ENCODE data around the gene CEP164.

DNA sequence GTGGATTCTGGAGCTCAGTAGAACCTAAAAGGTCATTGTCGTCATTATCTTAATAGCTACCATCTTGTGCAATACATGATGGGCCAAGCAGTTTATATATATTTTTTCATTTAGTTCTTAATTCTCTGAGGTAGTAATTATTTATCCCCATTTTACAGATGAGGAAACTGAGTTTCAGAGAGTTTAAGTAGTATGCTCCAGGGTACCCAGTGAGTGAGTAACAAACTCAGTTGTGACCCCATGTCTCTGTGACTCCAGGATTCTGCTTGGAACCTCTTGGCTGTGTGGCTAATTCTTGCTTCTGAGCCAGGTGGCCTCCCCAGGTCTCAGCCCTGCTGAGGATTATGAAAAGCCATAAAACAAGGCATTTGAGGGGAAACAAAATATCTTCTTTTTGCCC, 82.6 kb downstream of the CEP164 start:
- no peak for TF ChIP-seq POLR2AphosphoS5 (IDR thresholded peaks at IDR 0.05; ENCODE audit: insufficient read depth in 1 of 2, low read depth in 1 of 2)
- TF ChIP-seq POLR2A (IDR thresholded peaks at IDR 0.05), result no peak

All from vagina (tissue), 2 donors.